Fibroblast of peridontal ligament (primary cell): Measurements from ENCODE around the gene OR8K3.

ENCODE experiments used
- DNase-seq: peaks from one replicate; pipeline ENCODE4 v3.0.0-alpha.2; 2010; ENCODE audit errors: extremely low read depth

OR8K3 gene

GRCh38 chr11:56314844-56315243 lies at the start of gene OR8K3:
Gene OR8K3 (plus strand): TSS chr11:56315144. CDS start chr11:56318307, 3,163 bp downstream.
- DNase-seq = no peak

GRCh38 chr11:56271092-56271491 lies 43.9 kb upstream of the OR8K3 start:
- no peak for DNase-seq

GRCh38 chr11:56273854-56274253 lies 41.1 kb upstream of the OR8K3 start, which contains the start of gene OR5T1:
Gene OR5T1 (plus strand): TSS chr11:56274154. CDS start chr11:56275639, 1,485 bp downstream.
- no peak for DNase-seq

GRCh38 chr11:56292154-56292553 lies 22.8 kb upstream of the OR8K3 start, which contains the start of gene OR8H1:
Gene OR8H1 (minus strand): TSS chr11:56292254. CDS start chr11:56291062, 1,192 bp downstream.
- DNase-seq = no peak

- DNase-seq = no peak
Observed at GRCh38 chr11:56296898-56297297, 18.0 kb upstream of the OR8K3 start.

- no peak for DNase-seq
Observed at GRCh38 chr11:56307836-56308235, 7.1 kb upstream of the OR8K3 start.

- no peak for DNase-seq
Observed at GRCh38 chr11:56331861-56332491, 17.0 kb downstream of the OR8K3 start.

GRCh38 chr11:56333156-56333555 lies 18.2 kb downstream of the OR8K3 start:
- no peak for DNase-seq

GRCh38 chr11:56340289-56340688 lies 25.3 kb downstream of the OR8K3 start:
- DNase-seq = no peak

- no peak for DNase-seq
Observed at GRCh38 chr11:56345739-56346138, 30.8 kb downstream of the OR8K3 start, which contains the start of gene OR8K1. Gene OR8K1 (plus strand): TSS chr11:56346039. CDS start chr11:56346039, 0 bp downstream.

GRCh38 chr11:56353991-56354390 lies 39.0 kb downstream of the OR8K3 start, which contains the start of gene OR8J1:
Gene OR8J1 (plus strand): TSS chr11:56354291. CDS start chr11:56360247, 5,956 bp downstream.
- no peak for DNase-seq
